Measurements from ENCODE around the gene DOCK3.
"Not testable (repeated sequence)": the region's sequence is repeated elsewhere in the genome, so short reads cannot be mapped to it uniquely, and the experiment has no call there.

Gene DOCK3

GRCh38 chr3:51338632-51339031, 663.9 kb downstream of the DOCK3 start:
- DNase-seq: no peak

- no peak for DNase-seq
Measured at GRCh38 chr3:51340013-51340829, 665.5 kb downstream of the DOCK3 start.

- no peak for DNase-seq
Measured at GRCh38 chr3:51340989-51341636, 666.4 kb downstream of the DOCK3 start.

GRCh38 chr3:51343918-51344687, 669.4 kb downstream of the DOCK3 start:
- DNase-seq: no peak

GRCh38 chr3:51350751-51351150, 676.0 kb downstream of the DOCK3 start:
- no peak for DNase-seq

DNA sequence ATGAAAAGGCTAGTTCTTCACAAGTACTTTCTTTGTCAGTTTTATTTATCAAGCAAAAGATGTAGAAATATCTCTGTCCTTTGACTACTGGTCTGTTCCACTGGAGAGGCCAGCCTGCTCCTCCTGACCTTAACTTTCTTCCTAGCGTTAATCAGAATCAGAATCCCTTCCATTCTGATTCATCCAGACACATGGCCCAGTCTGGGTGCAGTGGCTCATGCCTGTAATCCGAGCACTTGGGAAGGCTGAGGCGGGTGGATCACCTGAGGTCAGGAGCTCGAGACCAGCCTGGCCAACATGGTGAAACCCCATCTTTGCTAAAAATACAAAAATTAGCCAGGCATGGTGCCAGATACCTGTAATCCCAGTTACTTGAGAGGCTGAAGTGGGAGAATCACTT, 678.4 kb downstream of the DOCK3 start:
- no peak for DNase-seq

DNA sequence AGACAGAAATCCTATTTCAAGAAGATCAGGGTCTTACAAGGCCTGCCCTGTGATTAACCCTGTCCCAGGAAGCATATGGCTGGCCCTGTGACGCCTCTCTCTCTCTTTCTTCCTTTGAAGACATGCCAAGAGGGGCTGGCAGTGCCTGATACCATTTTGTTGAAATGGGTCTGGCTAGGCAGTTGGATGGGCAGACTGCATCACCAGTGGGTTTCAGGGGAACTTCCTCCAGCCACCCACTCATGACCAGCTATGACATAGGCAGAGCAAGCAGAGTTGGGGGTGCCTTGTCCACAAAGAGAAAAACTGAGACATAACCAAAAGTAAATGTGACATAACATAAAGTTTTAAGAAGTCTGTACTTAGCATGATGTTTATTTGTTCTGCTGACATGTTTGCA, 679.0 kb downstream of the DOCK3 start:
- DNase-seq: no peak

DNA sequence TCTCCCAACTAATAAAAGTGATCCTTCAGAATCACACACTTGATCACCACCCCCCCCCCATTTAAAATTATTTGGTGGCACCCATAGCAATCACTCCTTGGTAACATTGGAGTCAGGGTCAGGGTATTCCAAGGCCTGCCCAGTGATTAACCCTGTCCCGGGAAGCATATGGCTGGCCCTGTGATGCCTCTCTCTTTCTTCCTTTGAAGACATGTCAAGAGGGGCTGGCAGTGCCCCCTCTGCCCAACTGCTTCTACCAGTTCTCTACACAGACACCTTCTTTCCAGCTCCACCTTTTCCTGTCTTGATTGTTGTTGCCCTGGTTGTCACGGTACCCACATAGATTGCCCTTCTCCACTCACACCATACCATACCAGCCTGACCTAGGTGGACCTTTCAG, 679.4 kb downstream of the DOCK3 start:
- no peak for DNase-seq

- no peak for DNase-seq
Measured at GRCh38 chr3:51354731-51355615, 680.2 kb downstream of the DOCK3 start.

DNA sequence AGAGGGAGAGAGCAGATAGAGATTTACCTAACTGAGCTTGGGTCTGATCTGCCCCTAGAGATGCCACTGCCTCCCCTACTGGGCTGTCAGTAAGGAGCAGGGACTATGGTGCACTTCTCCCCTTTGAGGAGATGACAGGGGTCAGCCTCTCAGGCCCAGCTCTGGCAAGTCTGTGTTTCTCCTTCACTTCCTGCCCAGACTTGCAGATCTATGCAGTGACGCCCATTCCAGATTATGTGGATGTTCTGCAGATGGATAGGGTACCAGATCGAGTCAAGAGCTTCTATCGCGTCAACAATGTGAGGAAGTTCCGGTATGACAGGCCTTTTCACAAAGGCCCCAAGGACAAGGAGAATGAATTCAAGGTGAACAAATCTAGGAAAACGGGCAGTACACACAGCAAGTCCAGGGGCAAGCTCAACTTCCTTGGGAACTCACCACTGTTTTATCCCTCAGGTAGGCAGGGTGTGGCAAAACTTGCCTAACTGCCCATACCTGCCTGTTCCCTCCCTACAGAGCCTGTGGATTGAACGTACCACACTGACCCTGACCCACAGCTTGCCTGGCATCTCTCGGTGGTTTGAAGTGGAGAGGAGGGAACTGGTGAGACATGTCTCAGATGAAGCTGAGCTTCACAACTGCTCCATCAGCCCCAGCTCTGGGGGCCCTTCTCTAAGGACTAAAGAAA, 681.3 kb downstream of the DOCK3 start:
- no peak for DNase-seq

DNA sequence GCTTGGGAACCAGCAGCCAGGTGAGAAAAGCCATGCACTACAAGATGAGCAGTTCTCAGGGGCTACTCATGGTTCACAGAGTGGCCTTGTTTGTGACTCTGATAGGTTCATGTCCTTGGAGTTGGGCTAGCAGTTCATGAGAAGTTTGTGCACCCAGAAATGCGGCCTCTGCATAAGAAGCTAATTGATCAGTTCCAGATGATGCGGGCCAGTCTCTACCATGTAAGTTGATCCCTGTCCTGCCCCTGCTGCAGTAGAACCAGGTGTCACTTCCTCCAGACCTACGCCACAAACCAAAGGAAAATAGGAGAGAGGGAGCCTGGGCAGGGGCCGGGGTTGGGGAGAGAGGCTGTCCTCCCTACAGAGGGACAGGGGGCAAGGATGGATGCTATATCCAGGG, 683.1 kb downstream of the DOCK3 start:
- DNase-seq: no peak

GRCh38 chr3:51358981-51359380, 684.3 kb downstream of the DOCK3 start:
- DNase-seq: no peak

DNA sequence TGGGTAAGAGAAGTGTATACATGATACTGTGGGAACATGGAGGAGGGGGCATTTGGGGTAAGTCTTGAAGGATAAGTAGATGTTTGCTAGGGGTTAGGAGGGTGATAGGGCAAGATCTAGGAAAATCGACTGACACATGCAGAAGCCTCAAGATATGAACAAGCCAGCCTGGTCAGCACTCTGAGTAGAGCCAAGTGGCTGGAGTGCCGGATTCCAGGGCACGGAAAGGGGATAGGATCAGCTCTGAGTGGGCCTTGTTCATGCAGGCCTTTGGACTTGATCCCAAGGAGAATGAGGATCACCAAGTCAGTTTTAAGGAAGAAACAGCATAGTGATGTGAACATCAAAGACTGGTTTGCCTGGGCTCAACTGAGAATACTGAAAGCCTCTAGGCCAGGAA, 686.1 kb downstream of the DOCK3 start:
- DNase-seq: no peak

DNA sequence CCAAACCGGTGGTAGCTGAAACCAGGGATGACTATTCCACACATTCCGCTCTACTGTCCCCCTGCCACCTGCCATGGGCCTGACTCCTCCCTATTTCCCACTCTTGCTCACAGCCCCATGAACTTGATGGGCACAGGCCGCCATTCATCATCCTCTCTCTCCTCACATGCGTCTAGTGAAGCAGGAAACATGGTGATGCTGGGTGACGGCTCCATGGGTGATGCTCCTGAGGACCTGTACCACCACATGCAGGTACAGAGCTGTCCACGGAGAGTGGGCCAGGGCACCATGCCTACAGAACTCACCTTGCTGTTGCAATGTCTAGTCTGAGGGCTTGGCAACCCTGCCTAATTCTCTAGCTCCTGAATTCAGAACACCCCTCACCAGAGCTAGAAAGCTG, 687.0 kb downstream of the DOCK3 start:
- DNase-seq: no peak

DNA sequence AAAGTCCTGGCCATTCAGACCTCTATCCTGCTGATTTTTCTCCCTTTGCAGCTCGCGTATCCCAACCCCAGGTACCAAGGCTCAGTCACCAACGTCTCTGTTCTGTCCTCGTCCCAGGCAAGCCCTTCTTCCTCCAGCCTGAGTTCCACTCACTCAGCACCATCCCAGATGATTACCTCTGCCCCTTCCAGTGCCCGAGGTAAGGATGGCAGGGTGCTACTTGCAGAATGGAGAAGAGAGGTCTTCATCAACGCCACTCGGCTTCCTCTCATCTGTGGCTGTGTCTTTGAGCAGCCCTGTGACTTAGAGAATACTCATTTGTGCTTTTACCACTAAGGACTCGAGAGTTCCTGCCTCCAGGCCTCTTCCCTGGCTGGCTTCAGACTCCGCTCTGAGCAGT, 687.7 kb downstream of the DOCK3 start:
- no peak for DNase-seq

GRCh38 chr3:51368276-51368675, 693.5 kb downstream of the DOCK3 start:
- not testable (repeated sequence) for DNase-seq

DNA sequence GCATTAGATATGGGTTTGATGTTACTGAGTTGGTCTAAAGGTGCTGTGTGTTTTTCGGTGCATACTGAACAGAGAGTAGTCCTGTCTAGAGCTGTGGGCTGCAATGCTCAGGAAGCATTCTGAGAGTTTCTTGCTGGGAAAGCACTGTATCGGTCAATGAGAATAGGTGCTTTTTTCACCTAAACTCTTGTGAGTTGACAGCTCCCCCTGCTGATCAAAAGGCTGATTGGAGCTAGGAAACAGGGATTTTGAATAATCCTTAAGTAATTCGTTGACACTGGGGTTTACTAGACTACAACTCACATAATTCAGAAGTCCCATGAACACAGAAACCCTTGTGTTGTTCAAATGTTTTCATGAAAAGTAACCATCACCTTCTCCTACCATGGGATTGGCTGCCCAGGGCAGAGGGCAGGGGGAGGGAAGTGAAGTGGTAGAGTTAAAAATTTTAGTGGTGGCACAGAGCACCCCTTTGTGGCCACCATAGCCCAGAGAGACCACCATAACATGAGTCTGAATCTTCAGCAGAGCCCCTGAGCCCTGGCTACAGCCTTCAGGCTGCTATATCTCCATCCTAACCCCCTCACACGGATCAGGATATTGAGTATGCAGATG, 697.3 kb downstream of the DOCK3 start:
- no peak for DNase-seq

DNA sequence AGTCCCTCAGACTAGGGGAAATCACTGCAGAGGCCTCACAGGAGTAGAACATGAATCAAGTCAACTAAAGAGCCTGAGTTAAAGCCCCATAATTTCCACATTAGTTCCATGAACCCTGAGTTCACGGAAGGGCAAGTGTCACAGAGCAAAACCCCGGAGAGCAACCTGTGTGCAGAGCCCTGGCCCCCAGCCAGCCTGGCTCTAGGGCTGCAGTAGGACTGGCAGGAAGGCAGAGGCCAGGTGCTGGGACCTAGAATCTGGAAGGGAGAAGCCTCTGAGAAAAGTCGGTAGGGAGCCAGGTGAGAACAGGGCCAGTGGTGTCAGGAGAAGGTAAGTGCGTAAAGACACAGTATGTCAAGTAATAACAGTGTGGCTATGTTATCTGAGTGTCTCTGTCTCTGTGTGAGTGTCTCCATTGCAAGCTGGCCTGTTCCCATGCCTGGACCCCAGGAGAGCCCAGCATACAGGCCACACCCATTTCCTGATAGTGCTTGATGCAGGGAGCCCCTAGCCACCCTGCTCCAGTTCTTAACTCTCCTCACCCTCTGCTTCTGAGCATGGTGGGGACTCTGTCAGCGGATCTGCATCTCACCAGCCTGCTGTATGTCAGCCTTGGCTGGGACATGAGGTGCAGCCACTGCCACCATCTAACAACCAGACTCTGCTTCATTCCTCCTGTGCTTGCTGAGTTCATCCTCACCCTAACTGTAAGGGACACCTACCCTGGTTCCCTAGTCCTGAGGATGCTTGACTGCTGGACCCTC, 699.1 kb downstream of the DOCK3 start:
- DNase-seq: no peak

GRCh38 chr3:51374456-51374855, 699.7 kb downstream of the DOCK3 start:
- no peak for DNase-seq

- DNase-seq: no peak
Measured at GRCh38 chr3:51375136-51375535, 700.4 kb downstream of the DOCK3 start.

DNA sequence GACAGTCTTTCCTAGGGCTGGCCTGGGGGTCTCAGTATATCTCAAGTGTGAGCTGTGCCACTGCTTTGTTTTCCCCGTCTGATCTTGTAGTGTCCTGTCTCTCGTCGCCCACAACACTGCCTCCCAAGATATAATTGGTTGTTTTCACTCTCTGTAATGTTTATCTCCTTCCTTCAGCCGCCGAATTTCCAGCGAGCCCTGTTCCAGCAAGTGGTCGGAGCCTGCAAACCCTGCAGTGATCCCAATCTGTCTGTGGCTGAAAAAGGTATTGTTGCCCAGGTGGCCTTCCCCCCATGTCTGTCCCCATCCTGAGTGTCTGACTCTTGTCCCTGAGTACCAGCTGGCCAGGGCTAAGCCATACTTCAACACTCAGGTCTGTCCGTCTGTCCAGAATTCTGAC, 700.8 kb downstream of the DOCK3 start:
- DNase-seq: no peak

All from activated CD4-positive, alpha-beta T cell treated with anti-CD3 and anti-CD28 coated beads for 1 hour (primary cell).